ENCODE results near the gene OR7E24.
"Not testable (repeated sequence)": the region's sequence is repeated elsewhere in the genome, so short reads cannot be mapped to it uniquely, and the experiment has no call there.

OR7E24 gene

GRCh38 chr19:9250630-9251029 is at the start of gene OR7E24:
Gene OR7E24 (plus strand): TSS chr19:9250930. CDS start chr19:9251044, 114 bp downstream.
- DNase-seq (ENCODE audit: low spot score), result no peak

GRCh38 chr19:9205501-9206113 is 45.1 kb upstream of the OR7E24 start:
- peak; percentile 21 for DNase-seq (ENCODE audit: low spot score)

- no peak for DNase-seq (ENCODE audit: low spot score)
Observed at GRCh38 chr19:9219489-9219888, 31.2 kb upstream of the OR7E24 start, which contains the start of gene OR7D4. Gene OR7D4 (minus strand): TSS chr19:9219589. CDS start chr19:9214837, 4,752 bp downstream.

- no peak for DNase-seq (ENCODE audit: low spot score)
Observed at GRCh38 chr19:9251236-9251635, 506 bp downstream of the OR7E24 start.

- DNase-seq (ENCODE audit: low spot score), result not testable (repeated sequence)
Observed at GRCh38 chr19:9283485-9283884, 32.8 kb downstream of the OR7E24 start.

- DNase-seq (ENCODE audit: low spot score), result no peak
Observed at GRCh38 chr19:9289231-9289884, 38.6 kb downstream of the OR7E24 start.

GRCh38 chr19:9295411-9295849 is 44.7 kb downstream of the OR7E24 start:
- no peak for DNase-seq (ENCODE audit: low spot score)

GRCh38 chr19:9296336-9296735 is 45.6 kb downstream of the OR7E24 start:
- DNase-seq (ENCODE audit: low spot score), result no peak

All from COLO829 (cell line).